Small intestine (tissue), 7 donors: ENCODE measurements around the gene KIFC3. TPM values are rescaled to one million over a fixed set of nuclear protein-coding genes. Genes with fewer than 3 reads are reported as not detected.

Source experiments
- DNase-seq, 2 donors: peaks; one replicate each; pipeline versions ENCODE4 v3.0.0 to v3.0.0-alpha.2; 2013
- FAIRE-seq: peaks from 2 replicates; lab custom pipeline; 2012; peaks lifted over from hg19 to GRCh38; lab: Jason Lieb, UNC
- H3K27ac ChIP-seq, 3 donors: one replicate each; pipeline ENCODE4 v1.5.1; 2013; ENCODE audit warnings: low read length in 2 of 3, mild to moderate bottlenecking in 2 of 3, control low read depth in 1 of 3, inconsistent platforms in 1 of 3, low read depth in 1 of 3, moderate library complexity in 1 of 3
- H3K27me3 ChIP-seq, 3 donors: one replicate each; pipeline ENCODE4 v1.6.1; 2013; ENCODE audit warnings: low read length in 3 of 3, inconsistent platforms in 1 of 3; ENCODE audit not compliant: control insufficient read depth in 3 of 3, insufficient read depth in 3 of 3
- H3K36me3 ChIP-seq, 3 donors: one replicate each; pipeline ENCODE4 v1.6.1; 2013; ENCODE audit warnings: low read length in 3 of 3, inconsistent platforms in 1 of 3, low read depth in 1 of 3, mild to moderate bottlenecking in 1 of 3, moderate library complexity in 1 of 3; ENCODE audit not compliant: control insufficient read depth in 3 of 3, insufficient read depth in 2 of 3
- H3K4me1 ChIP-seq, 3 donors: one replicate each; pipeline ENCODE4 v1.6.1; 2013; ENCODE audit warnings: low read length in 2 of 3, inconsistent platforms in 1 of 3, low read depth in 1 of 3, mild to moderate bottlenecking in 1 of 3, moderate library complexity in 1 of 3; ENCODE audit not compliant: control insufficient read depth in 3 of 3, insufficient read depth in 2 of 3
- H3K4me3 ChIP-seq, 3 donors: one replicate each; pipeline ENCODE4 v1.5.1; 2013; ENCODE audit warnings: low read length in 3 of 3, control low read depth in 1 of 3, inconsistent platforms in 1 of 3, low read depth in 1 of 3, mild to moderate bottlenecking in 1 of 3, moderate library complexity in 1 of 3
- H3K9me3 ChIP-seq, 2 donors: one replicate each; pipeline ENCODE4 v1.6.1; 2013; ENCODE audit warnings: low read depth in 1 of 2, low read length in 1 of 2; ENCODE audit not compliant: control insufficient read depth in 2 of 2, insufficient read depth in 1 of 2
- WGBS, 3 donors: extraction: QIAGEN DNeasy Blood & Tissue Kit; methylation state at CpG; one replicate each; pipeline ENCODE4 v1.1.7; 2013; 5-methylcytosine and 5-hydroxymethylcytosine counted together
- polyA plus RNA-seq, 4 donors: library from polyadenylated mRNA; stranded (reverse) in 3 of 4; unstranded in 1 of 4; fragments of 200-250 nt in 3 of 4; fragments of 120-200 nt in 1 of 4; gene quantifications; one replicate each; pipeline versions ENCODE4 v1.2.1 to v1.2.3, GENCODE V29; 2013
- donor health status: healthy with polysubstance abuse.
- donor health status: control.
- donor health status: control.
- donor health status: Bipolar disorder and iron deficiency.
- donor health status: healthy.

KIFC3 gene
- polyA plus RNA-seq, 4 donors = 12.8 to 237 (median 131) TPM

DNA sequence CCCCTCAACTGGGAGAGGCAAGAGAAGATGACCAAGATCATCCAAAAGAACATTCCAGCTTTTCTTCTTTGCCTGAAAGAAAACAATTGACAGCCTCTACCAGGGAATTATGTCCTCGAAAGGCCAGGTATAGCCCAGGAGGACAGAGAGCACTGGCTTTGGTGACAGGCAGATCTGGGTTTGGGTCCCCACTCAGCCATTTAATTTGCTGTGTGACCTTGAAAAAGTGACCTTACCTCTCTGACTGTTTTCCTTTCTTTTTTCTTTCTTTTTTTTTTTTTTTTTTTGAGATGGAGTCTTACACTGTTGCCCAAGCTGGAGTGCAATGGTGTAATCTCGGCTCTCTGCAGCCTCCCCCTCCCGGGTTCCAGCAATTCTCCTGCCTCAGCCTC lies 27.7 kb upstream of the KIFC3 start:
- Histone ChIP-seq H3K4me1 (peaks cover 0 to 31% (median 9%) of the 10 kb centered on the region in 3 donors), H3K27ac (peak overlapping the region in 1 of 3 donors; percentile 83), H3K4me3 (no peak overlapping the region), H3K9me3 (no peaks in the 10 kb centered on the region), H3K36me3 (peaks cover 0 to 7% (median 0%) of the 10 kb centered on the region in 3 donors), H3K27me3 (no peaks in the 10 kb centered on the region)
- 80 to 88% (median 81%) methylated on average over 3 of the region's 3 CpGs for WGBS, 3 donors
- FAIRE-seq (no peak), DNase-seq (no peak)

DNA sequence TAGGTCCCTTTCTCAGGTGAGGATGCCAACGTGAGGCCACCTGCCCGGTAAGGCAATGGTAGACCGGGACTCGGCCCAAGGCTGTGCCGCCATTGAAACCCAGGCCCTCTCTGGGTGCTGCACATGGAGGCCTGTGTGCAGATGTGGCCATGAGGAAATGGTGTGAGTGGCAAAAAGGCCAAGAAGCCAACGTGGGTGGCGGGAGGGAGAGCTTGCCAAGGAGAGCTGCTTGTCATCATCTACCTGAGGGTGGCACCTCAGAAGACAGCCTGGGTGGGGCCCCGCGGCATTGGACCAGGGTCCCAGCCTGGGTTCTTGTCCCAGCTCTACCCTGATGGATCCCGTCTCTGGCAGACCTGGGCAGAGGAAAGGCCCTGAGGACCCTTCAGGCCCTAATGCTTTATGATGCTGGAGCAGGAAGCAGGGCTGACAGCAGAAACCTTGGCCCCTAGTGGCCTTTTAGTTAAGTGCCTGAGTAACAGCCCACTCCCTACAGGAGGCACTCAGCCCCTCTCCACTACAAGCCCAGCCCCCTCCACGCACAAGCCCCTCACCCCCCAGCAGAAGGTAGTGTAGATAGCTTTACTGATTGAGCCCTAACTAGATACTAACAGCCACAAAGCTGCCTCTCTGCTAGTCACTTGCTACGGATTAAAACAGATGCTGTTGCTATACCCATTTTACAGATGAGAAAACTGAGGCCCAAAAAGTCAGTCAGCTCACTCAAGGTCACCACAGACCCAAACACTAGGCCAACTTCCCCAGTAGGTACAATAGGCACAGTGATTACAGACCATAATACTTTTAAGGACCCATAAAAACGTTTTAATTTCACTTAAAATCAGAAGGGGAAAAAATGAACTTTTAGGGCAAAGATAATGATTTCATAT lies 26.2 kb upstream of the KIFC3 start:
- Histone ChIP-seq H3K4me1 (peaks cover 0 to 42% (median 11%) of the 10 kb centered on the region in 3 donors), H3K27me3 (no peaks in the 10 kb centered on the region), H3K9me3 (no peaks in the 10 kb centered on the region), H3K4me3 (no peak overlapping the region), H3K36me3 (peaks cover 0 to 11% (median 0%) of the 10 kb centered on the region in 3 donors), H3K27ac (peak overlapping the region in 1 of 3 donors; percentile 62)
- WGBS, 3 donors = 79 to 84% (median 82%) methylated on average over 12 to 13 of the region's 13 CpGs
- DNase-seq = no peak
- FAIRE-seq = no peak

GRCh38 chr16:57826706-57827625 lies 24.7 kb upstream of the KIFC3 start:
- FAIRE-seq (no peak), DNase-seq (peak; percentile 80 to 92)
- no peaks in the 10 kb centered on the region for H3K9me3 ChIP-seq
- 44 to 67% (median 52%) methylated on average over 22 of the region's 22 CpGs for WGBS, 3 donors
- H3K27me3 ChIP-seq = no peaks in the 10 kb centered on the region
- H3K27ac ChIP-seq = peak overlapping the region in 2 of 3 donors; percentile 46 to 58
- peaks cover 0 to 11% (median 0%) of the 10 kb centered on the region in 3 donors for H3K36me3 ChIP-seq
- H3K4me1 ChIP-seq = peaks cover 0 to 48% (median 11%) of the 10 kb centered on the region in 3 donors
- H3K4me3 ChIP-seq = no peak overlapping the region

DNA sequence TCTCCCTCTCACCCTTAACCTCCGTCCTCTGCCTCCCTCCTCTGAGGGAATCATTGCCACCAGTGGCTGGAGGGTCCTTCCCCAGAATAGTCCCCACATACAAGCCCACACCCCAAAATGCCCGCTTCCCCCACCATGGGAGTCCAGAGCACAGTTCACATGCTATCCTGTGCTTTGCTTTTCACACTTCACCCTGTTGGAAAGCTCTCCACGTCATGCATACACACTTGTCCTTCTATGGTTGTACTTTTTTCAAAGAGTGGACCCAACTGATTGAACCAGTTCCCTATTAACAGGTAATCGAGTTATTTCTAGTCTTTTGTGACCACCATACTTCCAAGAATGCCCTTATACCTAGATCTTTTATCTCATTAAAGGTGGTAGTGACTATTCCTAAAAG lies 23.8 kb upstream of the KIFC3 start:
- H3K4me3 ChIP-seq = no peak overlapping the region
- peaks cover 0 to 55% (median 11%) of the 10 kb centered on the region in 3 donors for H3K4me1 ChIP-seq
- H3K27me3 ChIP-seq = no peaks in the 10 kb centered on the region
- no peaks in the 10 kb centered on the region for H3K9me3 ChIP-seq
- WGBS, 3 donors = 56 to 73% (median 64%) methylated on average over 4 of the region's 4 CpGs
- no peak for FAIRE-seq
- H3K36me3 ChIP-seq = peaks cover 0 to 11% (median 0%) of the 10 kb centered on the region in 3 donors
- peak overlapping the region in 2 of 3 donors; percentile 37 to 46 for H3K27ac ChIP-seq
- DNase-seq = no peak

DNA sequence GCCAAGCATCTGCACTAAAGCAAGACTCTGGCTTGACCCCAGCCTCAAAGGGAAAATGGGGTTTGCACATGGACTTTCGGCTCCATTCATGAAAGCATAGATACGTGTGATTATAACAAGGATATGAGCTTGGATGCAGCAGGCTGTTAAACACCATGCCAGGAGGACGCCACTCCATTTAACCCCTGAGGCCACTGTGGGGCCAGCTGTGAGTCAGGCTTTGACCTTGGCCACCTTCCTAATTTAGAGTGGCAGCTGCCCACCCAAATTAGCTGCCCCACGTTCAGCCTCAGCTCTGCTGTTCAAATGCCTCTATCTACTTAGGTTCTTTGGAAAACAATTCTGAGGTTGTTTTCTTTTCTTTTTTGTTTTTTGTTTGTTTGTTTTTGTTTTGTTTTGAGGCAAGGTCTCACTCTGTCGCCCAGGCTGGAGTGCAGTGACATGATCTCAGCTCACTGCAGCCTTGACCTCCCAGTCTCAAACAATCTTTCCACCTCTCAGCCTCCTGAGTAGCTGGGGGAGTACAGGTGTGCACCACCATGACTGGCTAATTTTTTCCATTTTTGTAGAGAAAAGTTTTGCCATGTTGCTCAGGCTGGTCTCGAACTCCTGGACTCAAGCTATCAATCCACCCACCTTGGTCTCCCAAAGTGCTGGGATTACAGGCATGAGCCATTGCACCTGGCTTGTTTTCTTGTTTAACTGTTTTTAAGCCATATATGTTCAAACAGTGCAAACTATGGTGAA lies 23.2 kb upstream of the KIFC3 start:
- H3K4me3 ChIP-seq = no peak overlapping the region
- no peaks in the 10 kb centered on the region for H3K27me3 ChIP-seq
- DNase-seq (no peak), FAIRE-seq (no peak)
- WGBS, 3 donors = 70 to 80% (median 76%) methylated on average over 6 of the region's 6 CpGs
- H3K36me3 ChIP-seq = peaks cover 0 to 11% (median 0%) of the 10 kb centered on the region in 3 donors
- no peaks in the 10 kb centered on the region for H3K9me3 ChIP-seq
- peak overlapping the region in 2 of 3 donors; percentile 37 to 46 for H3K27ac ChIP-seq
- H3K4me1 ChIP-seq = peaks cover 0 to 57% (median 11%) of the 10 kb centered on the region in 3 donors

- Histone ChIP-seq H3K27ac (peak overlapping the region in 1 of 3 donors; percentile 30), H3K36me3 (peaks cover 0 to 13% (median 0%) of the 10 kb centered on the region in 3 donors), H3K9me3 (no peaks in the 10 kb centered on the region), H3K4me3 (no peak overlapping the region), H3K4me1 (peaks cover 0 to 63% (median 11%) of the 10 kb centered on the region in 3 donors), H3K27me3 (no peaks in the 10 kb centered on the region)
- DNase-seq (peak; percentile 45 to 63), FAIRE-seq (no peak)
- WGBS, 3 donors = 77 to 90% (median 79%) methylated on average over 2 of the region's 2 CpGs
Observed at GRCh38 chr16:57824888-57825287, 22.6 kb upstream of the KIFC3 start.

DNA sequence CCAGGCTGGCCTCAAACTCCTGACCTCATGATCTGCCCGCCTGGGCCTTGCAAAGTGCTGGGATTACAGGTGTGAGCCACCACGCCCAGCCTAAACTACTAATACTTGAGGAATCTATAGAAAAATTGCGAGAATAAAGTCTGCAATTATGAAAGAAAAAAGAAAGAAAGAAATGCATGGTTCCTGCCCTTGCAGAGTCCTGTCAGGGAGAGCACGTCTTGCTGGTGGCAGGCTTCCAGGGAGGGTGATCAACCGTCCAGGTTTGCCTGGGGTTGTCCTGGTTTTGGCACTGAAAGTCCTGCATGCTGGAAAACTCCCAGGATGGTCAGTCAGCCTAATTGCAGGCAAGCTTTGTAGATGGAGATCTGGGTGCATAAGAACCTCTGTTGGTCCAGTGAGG lies 21.5 kb upstream of the KIFC3 start:
- WGBS, 3 donors = 52 to 68% (median 61%) methylated on average over 5 of the region's 5 CpGs
- no peaks in the 10 kb centered on the region for H3K27me3 ChIP-seq
- H3K4me3 ChIP-seq = no peak overlapping the region
- H3K9me3 ChIP-seq = no peaks in the 10 kb centered on the region
- peaks cover 0 to 67% (median 11%) of the 10 kb centered on the region in 3 donors for H3K4me1 ChIP-seq
- no peak overlapping the region for H3K27ac ChIP-seq
- FAIRE-seq (no peak), DNase-seq (no peak)
- peaks cover 0 to 10% (median 0%) of the 10 kb centered on the region in 3 donors for H3K36me3 ChIP-seq
